Sigmoid colon (tissue), 7 donors: Measurements from ENCODE around the gene MFSD6. TPM values are rescaled to one million over a fixed set of nuclear protein-coding genes. Genes with fewer than 3 reads are reported as not detected.

Source experiments
- DNase-seq: peaks from one replicate; pipeline ENCODE4 v3.0.0-alpha.2; 2019
- H3K27ac ChIP-seq, 4 donors: fragments of 200-600 bp; sonication (generic); one replicate each; pipeline ENCODE4 v1.5.1; 2016 to 2019; ENCODE audit warnings: mild to moderate bottlenecking in 1 of 4
- H3K27me3 ChIP-seq, 3 donors: fragments of 200-600 bp; sonication (generic); one replicate each; pipeline ENCODE4 v1.5.1; 2019; ENCODE audit warnings: mild to moderate bottlenecking in 1 of 3
- H3K36me3 ChIP-seq, 4 donors: fragments of 200-600 bp; sonication (generic); one replicate each; pipeline ENCODE4 v1.5.1; 2016 to 2019
- H3K4me1 ChIP-seq, 4 donors: fragments of 200-600 bp; sonication (generic); one replicate each; pipeline ENCODE4 v1.5.1; 2017 to 2019
- H3K4me3 ChIP-seq, 4 donors: fragments of 200-600 bp; sonication (generic); one replicate each; pipeline ENCODE4 v1.5.1; 2017 to 2019; ENCODE audit warnings: mild to moderate bottlenecking in 2 of 4, moderate library complexity in 1 of 4
- H3K9me3 ChIP-seq, 4 donors: fragments of 200-600 bp in 3 of 4; sonication (generic) in 3 of 4; one replicate each; pipeline versions ENCODE4 v1.5.1 to v1.6.1; 2013 to 2019
- EP300 ChIP-seq, 4 donors: sonication (generic); formaldehyde crosslinking; IDR thresholded peaks; one replicate each; pipeline ENCODE4 v1.6.1; 2017; ENCODE audit warnings: antibody characterized with exemption in 4 of 4
- POLR2A ChIP-seq, 2 donors: fragments of 450-650 bp; IDR thresholded peaks; one replicate each; pipeline ENCODE4 v1.6.1; 2016; ENCODE audit warnings: antibody characterized with exemption in 2 of 2, mild to moderate bottlenecking in 2 of 2, moderate library complexity in 2 of 2
- POLR2AphosphoS5 ChIP-seq, 4 donors: sonication (generic); formaldehyde crosslinking; IDR thresholded peaks; one replicate each; pipeline ENCODE4 v1.6.1; 2017; ENCODE audit warnings: antibody characterized with exemption in 4 of 4
- WGBS, 2 donors: extraction: QIAGEN DNeasy Blood & Tissue Kit; methylation state at CpG; one replicate each; pipeline ENCODE4 v1.1.7; 2013; 5-methylcytosine and 5-hydroxymethylcytosine counted together
- intact Hi-C: fragments of 100-400 bp; cut with DNase I; formaldehyde crosslinking; loops from one replicate; pipeline ENCODE4 v1.15.1; 2023
- polyA plus RNA-seq, 3 donors: library from polyadenylated mRNA; stranded (reverse); fragments of 200-250 nt; gene quantifications; one replicate each; pipeline ENCODE4 v1.2.3, GENCODE V29; 2013
- total RNA-seq, 4 donors: library from RNA; depleted of rRNA; stranded (reverse); fragments of >200 nt; gene quantifications; one replicate each; pipeline ENCODE4 v1.1.0, GENCODE V29; 2016
- TF ChIP-seq, protein P1 (sequence below), 4 experiments: fragments of 450-650 bp in 3 of 4; fragments of 200-600 bp in 1 of 4; IDR thresholded peaks; one replicate each; pipeline ENCODE4 v1.5.1; 2016 to 2019; ENCODE audit warnings: antibody characterized with exemption in 4 of 4, mild to moderate bottlenecking in 3 of 4, moderate library complexity in 2 of 4
- donor health status: healthy with polysubstance abuse.
- donor health status: Bipolar disorder and iron deficiency.
- donor health status: healthy.

MFSD6 gene
- total and polyA plus RNA-seq, 7 donors: 8.4 to 87.5 (median 46.7) TPM

DNA sequence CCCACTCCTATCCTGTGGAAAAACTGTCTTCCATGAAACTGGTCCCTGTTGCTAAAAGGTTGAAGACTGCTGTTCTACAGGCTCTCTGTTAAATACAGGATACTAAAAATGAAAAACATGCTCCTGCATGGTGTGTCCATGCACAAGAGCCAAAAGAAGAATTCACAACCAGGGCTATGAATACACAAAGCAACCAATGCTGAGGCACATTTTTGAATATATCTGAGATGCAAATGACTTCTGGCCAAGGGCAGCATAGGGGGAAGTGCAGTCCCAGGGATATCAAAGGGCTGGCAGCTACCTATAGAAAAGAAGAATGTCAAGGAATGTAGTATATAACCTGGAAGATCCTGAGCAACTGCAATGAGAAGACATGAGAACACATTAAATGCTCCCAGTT lies 119.8 kb downstream of the MFSD6 start:
- TF ChIP-seq, protein P1, sequence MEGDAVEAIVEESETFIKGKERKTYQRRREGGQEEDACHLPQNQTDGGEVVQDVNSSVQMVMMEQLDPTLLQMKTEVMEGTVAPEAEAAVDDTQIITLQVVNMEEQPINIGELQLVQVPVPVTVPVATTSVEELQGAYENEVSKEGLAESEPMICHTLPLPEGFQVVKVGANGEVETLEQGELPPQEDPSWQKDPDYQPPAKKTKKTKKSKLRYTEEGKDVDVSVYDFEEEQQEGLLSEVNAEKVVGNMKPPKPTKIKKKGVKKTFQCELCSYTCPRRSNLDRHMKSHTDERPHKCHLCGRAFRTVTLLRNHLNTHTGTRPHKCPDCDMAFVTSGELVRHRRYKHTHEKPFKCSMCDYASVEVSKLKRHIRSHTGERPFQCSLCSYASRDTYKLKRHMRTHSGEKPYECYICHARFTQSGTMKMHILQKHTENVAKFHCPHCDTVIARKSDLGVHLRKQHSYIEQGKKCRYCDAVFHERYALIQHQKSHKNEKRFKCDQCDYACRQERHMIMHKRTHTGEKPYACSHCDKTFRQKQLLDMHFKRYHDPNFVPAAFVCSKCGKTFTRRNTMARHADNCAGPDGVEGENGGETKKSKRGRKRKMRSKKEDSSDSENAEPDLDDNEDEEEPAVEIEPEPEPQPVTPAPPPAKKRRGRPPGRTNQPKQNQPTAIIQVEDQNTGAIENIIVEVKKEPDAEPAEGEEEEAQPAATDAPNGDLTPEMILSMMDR (IDR thresholded peaks at IDR 0.05): no peak
- TF ChIP-seq POLR2A (IDR thresholded peaks at IDR 0.05) (no peak), EP300 (IDR thresholded peaks at IDR 0.05) (no peak), POLR2AphosphoS5 (IDR thresholded peaks at IDR 0.05) (no peak)
- Histone ChIP-seq H3K9me3 (no peaks in the 10 kb centered on the region), H3K4me1 (peaks cover 0 to 4% (median 0%) of the 10 kb centered on the region in 4 donors), H3K27me3 (no peaks in the 10 kb centered on the region), H3K27ac (no peak overlapping the region), H3K36me3 (no peaks in the 10 kb centered on the region), H3K4me3 (no peak overlapping the region)
- intact Hi-C loops: no loop called here
- DNase-seq: no peak

DNA sequence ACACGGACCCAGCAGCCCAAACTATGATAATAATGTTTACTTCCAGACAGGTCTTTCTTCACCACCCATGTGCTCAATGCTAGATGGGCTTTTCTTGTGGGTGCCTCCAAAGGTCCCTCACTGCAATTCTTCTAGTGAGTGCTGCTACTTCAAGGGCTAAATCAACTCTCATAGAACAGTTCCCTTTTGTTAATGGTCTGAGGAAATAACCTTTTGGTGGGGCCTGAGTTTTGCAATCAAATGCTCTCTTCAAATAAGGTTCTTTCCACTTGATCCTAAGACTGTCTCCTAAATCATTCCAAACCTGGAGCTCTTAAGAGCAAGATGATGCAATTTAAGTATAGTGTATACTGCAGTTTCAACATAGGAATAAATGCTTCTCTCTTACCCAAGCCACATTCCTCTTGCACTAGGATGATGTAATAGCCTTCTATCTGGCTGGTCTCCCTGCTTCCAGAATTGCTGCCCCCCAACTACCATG lies 120.4 kb downstream of the MFSD6 start:
- Histone ChIP-seq H3K36me3 (no peaks in the 10 kb centered on the region), H3K4me3 (no peak overlapping the region), H3K9me3 (no peaks in the 10 kb centered on the region), H3K27ac (no peak overlapping the region), H3K27me3 (no peaks in the 10 kb centered on the region), H3K4me1 (peaks cover 0 to 10% (median 3%) of the 10 kb centered on the region in 4 donors)
- no peak for DNase-seq
- intact Hi-C loops: no loop called here
- TF ChIP-seq, protein P1 (IDR thresholded peaks at IDR 0.05): no peak
- TF ChIP-seq POLR2AphosphoS5 (IDR thresholded peaks at IDR 0.05): peak in 1 of 4 donors; percentile 23
- 34 to 73% methylated on average over 1 of the region's 1 CpG for WGBS, 2 donors

DNA sequence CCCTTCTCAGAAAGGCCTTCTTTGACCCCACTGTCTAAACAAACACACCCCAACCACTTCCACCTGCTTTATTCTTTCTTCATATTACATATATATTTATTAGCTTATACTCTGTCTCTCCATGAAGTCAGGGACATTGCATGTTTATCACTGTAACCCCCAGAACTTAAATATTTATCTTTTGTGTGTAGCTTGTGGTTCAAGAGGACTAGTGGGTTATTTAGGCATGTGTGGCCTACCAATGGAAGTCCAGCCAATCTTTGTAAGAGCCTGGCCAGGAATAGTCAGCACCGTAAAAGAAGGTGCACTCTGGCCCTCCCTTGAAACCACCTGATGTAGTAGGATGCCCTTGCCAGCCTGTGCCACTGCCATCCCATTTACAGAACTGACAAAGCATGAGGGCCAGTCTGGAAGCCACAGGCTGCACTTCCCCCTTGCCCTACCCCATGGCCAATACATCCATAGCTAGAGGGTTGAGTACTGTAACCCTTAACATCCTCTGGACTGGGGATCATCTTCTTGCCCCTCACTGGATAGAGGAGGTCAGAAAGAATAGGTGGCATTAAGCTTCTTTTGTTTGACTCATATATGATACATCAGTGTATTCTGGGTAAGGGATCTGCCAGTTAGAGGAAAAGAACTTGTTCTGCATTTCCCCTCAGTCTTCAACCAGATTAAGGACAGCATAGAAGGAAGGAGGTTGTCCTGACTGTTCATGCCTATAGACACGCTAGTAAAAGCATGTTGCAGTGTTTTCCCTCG lies 121.5 kb downstream of the MFSD6 start:
- no peak for TF ChIP-seq EP300 (IDR thresholded peaks at IDR 0.05)
- no peak for TF ChIP-seq POLR2AphosphoS5 (IDR thresholded peaks at IDR 0.05)
- TF ChIP-seq, protein P1 (IDR thresholded peaks at IDR 0.05): no peak
- TF ChIP-seq POLR2A (IDR thresholded peaks at IDR 0.05): no peak
- Histone ChIP-seq H3K27ac (no peak overlapping the region), H3K4me1 (peaks cover 0 to 14% (median 6%) of the 10 kb centered on the region in 4 donors), H3K27me3 (no peaks in the 10 kb centered on the region), H3K36me3 (no peaks in the 10 kb centered on the region), H3K4me3 (no peak overlapping the region), H3K9me3 (no peaks in the 10 kb centered on the region)
- 63 to 71% methylated on average over 3 of the region's 3 CpGs for WGBS, 2 donors
- intact Hi-C loops: loop anchor here (10.0 kb wide), 1 partner anchor 225 kb away; no protein-coding TSS in a partner anchor
- no peak for DNase-seq

DNA sequence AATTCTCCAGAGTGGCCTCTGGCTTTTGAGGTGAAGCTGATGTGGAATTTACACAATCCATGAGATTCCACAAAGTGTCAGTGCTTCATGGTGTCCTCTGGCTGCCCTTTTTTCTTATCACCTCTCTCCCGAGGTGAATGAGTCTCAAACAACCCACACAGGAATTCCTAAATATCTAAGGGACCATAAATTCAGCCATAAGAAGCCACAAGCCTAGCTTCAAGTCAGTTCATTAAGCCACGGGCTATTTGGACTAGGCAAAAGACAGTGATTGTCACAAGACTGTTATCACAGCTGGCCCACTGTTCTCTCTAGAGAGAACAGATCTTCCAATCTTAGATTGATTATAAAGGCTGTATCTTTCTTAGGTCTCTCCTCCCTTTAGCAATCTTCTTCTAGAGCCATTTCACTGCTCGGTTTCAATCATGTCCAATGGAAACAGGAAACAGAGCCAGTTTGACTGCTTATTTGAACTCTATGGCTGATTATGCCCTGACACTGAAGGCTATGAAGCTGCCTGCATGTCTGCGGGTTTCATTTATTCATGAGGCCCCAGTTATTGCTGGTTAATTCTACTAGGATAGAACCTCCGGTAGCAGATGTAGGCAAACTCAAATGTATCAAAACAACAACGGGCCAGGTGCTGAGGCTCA lies 122.2 kb downstream of the MFSD6 start:
- WGBS, 2 donors: 53 to 55% methylated on average over 6 of the region's 6 CpGs

More for the DNA sequence above, 122.2 kb downstream of the MFSD6 start:
- no peaks in the 10 kb centered on the region for H3K36me3 ChIP-seq
- no peak overlapping the region for H3K27ac ChIP-seq
- no peak overlapping the region for H3K4me3 ChIP-seq
- no peak for DNase-seq
- no peaks in the 10 kb centered on the region for H3K9me3 ChIP-seq
- intact Hi-C loops: loop anchor here (10.0 kb wide), 1 partner anchor 224 kb away; no protein-coding TSS in a partner anchor
- H3K4me1 ChIP-seq: peaks cover 0 to 18% (median 7%) of the 10 kb centered on the region in 4 donors
- no peaks in the 10 kb centered on the region for H3K27me3 ChIP-seq
- TF ChIP-seq, protein P1 (IDR thresholded peaks at IDR 0.05): no peak
- no peak for TF ChIP-seq POLR2AphosphoS5 (IDR thresholded peaks at IDR 0.05)
- TF ChIP-seq EP300 (IDR thresholded peaks at IDR 0.05): no peak
- no peak for TF ChIP-seq POLR2A (IDR thresholded peaks at IDR 0.05)
